ENCODE measurements around the gene LRR1. TPM values are rescaled to one million over a fixed set of nuclear protein-coding genes. Genes with fewer than 3 reads are reported as not detected.

LRR1 gene
- total RNA-seq, 4 donors from 2014 or later = 4.6 to 15.3 (median 8.0) TPM

DNA sequence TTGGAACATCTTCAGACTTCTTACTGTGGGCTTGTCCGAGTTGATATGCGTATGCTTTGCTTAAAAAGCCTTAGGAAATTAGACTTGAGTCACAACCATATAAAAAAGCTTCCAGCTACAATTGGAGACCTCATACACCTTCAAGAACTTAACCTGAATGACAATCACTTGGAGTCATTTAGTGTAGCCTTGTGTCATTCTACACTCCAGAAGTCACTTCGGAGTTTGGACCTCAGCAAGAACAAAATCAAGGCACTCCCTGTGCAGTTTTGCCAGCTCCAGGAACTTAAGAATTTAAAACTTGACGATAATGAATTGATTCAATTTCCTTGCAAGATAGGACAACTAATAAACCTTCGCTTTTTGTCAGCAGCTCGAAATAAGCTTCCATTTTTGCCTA is 8.8 kb downstream of the LRR1 start:
- TF ChIP-seq POLR2A (IDR thresholded peaks at IDR 0.05) (no peak), EP300 (IDR thresholded peaks at IDR 0.05) (no peak)
- TF ChIP-seq, protein P1, sequence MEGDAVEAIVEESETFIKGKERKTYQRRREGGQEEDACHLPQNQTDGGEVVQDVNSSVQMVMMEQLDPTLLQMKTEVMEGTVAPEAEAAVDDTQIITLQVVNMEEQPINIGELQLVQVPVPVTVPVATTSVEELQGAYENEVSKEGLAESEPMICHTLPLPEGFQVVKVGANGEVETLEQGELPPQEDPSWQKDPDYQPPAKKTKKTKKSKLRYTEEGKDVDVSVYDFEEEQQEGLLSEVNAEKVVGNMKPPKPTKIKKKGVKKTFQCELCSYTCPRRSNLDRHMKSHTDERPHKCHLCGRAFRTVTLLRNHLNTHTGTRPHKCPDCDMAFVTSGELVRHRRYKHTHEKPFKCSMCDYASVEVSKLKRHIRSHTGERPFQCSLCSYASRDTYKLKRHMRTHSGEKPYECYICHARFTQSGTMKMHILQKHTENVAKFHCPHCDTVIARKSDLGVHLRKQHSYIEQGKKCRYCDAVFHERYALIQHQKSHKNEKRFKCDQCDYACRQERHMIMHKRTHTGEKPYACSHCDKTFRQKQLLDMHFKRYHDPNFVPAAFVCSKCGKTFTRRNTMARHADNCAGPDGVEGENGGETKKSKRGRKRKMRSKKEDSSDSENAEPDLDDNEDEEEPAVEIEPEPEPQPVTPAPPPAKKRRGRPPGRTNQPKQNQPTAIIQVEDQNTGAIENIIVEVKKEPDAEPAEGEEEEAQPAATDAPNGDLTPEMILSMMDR (IDR thresholded peaks at IDR 0.05) = no peak
- no peak for DNase-seq (ENCODE audit: low spot score in 2 of 2)
- Histone ChIP-seq H3K9me3 (no peaks in the 10 kb centered on the region), H3K4me1 (no peaks in the 10 kb centered on the region), H3K36me3 (peaks cover 0 to 19% (median 0%) of the 10 kb centered on the region in 3 donors), H3K4me3 (no peak overlapping the region), H3K27me3 (no peaks in the 10 kb centered on the region), H3K27ac (no peak overlapping the region)
- WGBS, 2 donors = 95% methylated on average over 6 of the region's 6 CpGs

DNA sequence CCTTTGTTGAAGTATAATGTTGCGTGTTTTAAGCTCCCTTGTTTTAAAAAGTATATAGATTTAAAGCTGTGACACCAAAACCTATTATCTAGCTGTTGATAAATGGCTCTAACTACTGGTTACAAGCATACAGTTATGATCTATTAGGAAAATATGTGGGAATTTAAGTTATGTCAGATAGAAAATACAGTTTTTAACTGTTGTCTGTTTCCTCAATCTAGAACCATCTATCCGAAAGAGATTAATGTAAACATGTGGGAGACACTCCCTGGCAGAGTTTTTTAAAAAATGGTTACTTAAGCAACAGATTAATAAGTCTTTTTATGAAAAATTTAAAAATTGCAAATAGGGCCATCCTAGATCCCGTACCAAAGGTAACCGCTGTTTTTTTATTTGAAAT is 13.5 kb downstream of the LRR1 start:
- Histone ChIP-seq H3K27ac (no peak overlapping the region), H3K27me3 (no peaks in the 10 kb centered on the region), H3K4me1 (no peaks in the 10 kb centered on the region), H3K4me3 (no peak overlapping the region), H3K36me3 (peaks cover 0 to 18% (median 0%) of the 10 kb centered on the region in 3 donors), H3K9me3 (no peaks in the 10 kb centered on the region)
- TF ChIP-seq POLR2A (IDR thresholded peaks at IDR 0.05) = no peak
- DNase-seq (ENCODE audit: low spot score in 2 of 2) = no peak
- 68 to 78% methylated on average over 4 of the region's 4 CpGs for WGBS, 2 donors

DNA sequence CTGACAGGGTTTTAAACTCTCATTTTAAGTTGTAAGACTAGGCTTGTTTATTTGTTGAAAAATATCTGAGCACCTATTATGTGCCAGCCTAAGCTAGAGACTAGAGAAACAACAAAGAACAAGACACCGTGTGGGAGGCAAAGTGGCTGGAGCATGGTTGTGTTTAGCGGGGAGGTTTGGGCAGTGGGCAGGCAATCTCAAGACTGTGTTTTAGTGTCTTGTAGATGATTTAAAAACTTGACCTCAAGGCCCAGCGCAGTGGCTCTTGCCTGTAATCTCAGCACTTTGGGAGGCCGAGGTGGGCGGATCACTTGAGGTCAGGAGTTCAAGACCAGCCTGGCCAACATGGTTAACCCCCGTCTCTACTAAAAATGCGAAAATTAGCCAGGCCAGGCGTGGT is 13.9 kb downstream of the LRR1 start:
- Histone ChIP-seq H3K27ac (no peak overlapping the region), H3K9me3 (no peaks in the 10 kb centered on the region), H3K36me3 (peaks cover 0 to 18% (median 0%) of the 10 kb centered on the region in 3 donors), H3K4me3 (no peak overlapping the region), H3K27me3 (no peaks in the 10 kb centered on the region), H3K4me1 (peaks cover 0 to 3% (median 0%) of the 10 kb centered on the region in 4 donors)
- TF ChIP-seq, protein P1 (IDR thresholded peaks at IDR 0.05) = no peak
- TF ChIP-seq POLR2A (IDR thresholded peaks at IDR 0.05) (no peak), EP300 (IDR thresholded peaks at IDR 0.05) (no peak)
- 67% methylated on average over 8 of the region's 8 CpGs for WGBS, 2 donors
- no peak for DNase-seq (ENCODE audit: low spot score in 2 of 2)

DNA sequence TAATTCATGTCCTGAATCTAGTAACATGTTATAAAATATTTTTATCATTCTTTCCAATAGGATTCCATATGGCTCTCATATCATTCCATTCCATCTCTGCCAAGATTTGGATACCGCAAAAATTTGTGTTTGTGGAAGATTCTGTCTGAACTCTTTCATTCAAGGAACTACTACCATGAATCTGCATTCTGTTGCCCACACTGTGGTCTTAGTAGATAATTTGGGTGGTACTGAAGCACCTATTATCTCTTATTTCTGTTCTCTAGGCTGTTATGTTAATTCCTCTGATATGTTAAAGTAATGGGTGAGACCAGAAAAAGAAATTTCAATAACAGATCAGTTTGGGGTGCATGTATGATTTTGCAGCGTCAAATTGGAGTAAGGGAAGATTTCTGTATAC is 15.5 kb downstream of the LRR1 start:
- Histone ChIP-seq H3K27me3 (no peaks in the 10 kb centered on the region), H3K4me1 (peaks cover 0 to 18% (median 2%) of the 10 kb centered on the region in 4 donors), H3K36me3 (peaks cover 0 to 30% (median 8%) of the 10 kb centered on the region in 3 donors), H3K9me3 (no peaks in the 10 kb centered on the region), H3K4me3 (no peak overlapping the region), H3K27ac (no peak overlapping the region)
- no peak for DNase-seq (ENCODE audit: low spot score in 2 of 2)
- TF ChIP-seq EP300 (IDR thresholded peaks at IDR 0.05) (no peak), POLR2A (IDR thresholded peaks at IDR 0.05) (no peak)
- TF ChIP-seq, protein P1 (IDR thresholded peaks at IDR 0.05) = no peak
- WGBS, 2 donors = 92% methylated on average over 2 of the region's 2 CpGs

- Histone ChIP-seq H3K27ac (no peak overlapping the region), H3K36me3 (peaks cover 0 to 30% (median 8%) of the 10 kb centered on the region in 3 donors), H3K9me3 (no peaks in the 10 kb centered on the region), H3K4me1 (peaks cover 0 to 24% (median 6%) of the 10 kb centered on the region in 4 donors), H3K4me3 (no peak overlapping the region), H3K27me3 (no peaks in the 10 kb centered on the region)
- WGBS, 2 donors = 93 to 94% methylated on average over 6 of the region's 6 CpGs
- no peak for TF ChIP-seq EP300 (IDR thresholded peaks at IDR 0.05)
- no peak for TF ChIP-seq POLR2A (IDR thresholded peaks at IDR 0.05)
- TF ChIP-seq, protein P1 (IDR thresholded peaks at IDR 0.05) = no peak
- no peak for DNase-seq (ENCODE audit: low spot score in 2 of 2)
Measured at GRCh38 chr14:49615776-49616175, 17.0 kb downstream of the LRR1 start.
